Stimulated activated CD8-positive, alpha-beta memory T cell treated with anti-CD3 and anti-CD28 coated beads, Interleukin-4, amount 100 ng/mL, for 48 hours (primary cell): ENCODE data around the gene ESCO1.

Source experiments
- DNase-seq: peaks from one replicate; pipeline ENCODE4 v3.0.0-alpha.2; 2020

Gene ESCO1

GRCh38 chr18:21489119-21489750, 111.3 kb downstream of the ESCO1 start:
- DNase-seq, result peak; percentile 43

- DNase-seq, result no peak
These were observed 113.5 kb downstream of the ESCO1 start for GRCh38 chr18:21486905-21487437.

GRCh38 chr18:21484851-21485636, 115.5 kb downstream of the ESCO1 start:
- DNase-seq, result no peak

- no peak for DNase-seq
These were observed 117.5 kb downstream of the ESCO1 start for GRCh38 chr18:21483051-21483450.

- DNase-seq, result no peak
These were observed 118.8 kb downstream of the ESCO1 start for GRCh38 chr18:21481739-21482138.

- no peak for DNase-seq
These were observed 120.8 kb downstream of the ESCO1 start for GRCh38 chr18:21479721-21480120.
